Panc1 (cell line): ENCODE measurements around the gene CDH23.

Experiments
- CTCF ChIP-seq: fragments of 450-650 bp; IDR thresholded peaks from 2 replicates; pipeline ENCODE4 v1.5.1; 2017; ENCODE audit warnings: mild to moderate bottlenecking
- REST ChIP-seq, 2 experiments: IDR thresholded peaks; 2 replicates each; pipeline ENCODE4 v1.6.1; 2011 to 2012; ENCODE audit warnings: low read depth in 2 of 2, control low read depth in 1 of 2, low read length in 1 of 2, mild to moderate bottlenecking in 1 of 2, moderate library complexity in 1 of 2; ENCODE audit not compliant: insufficient read depth in 1 of 2

GRCh38 chr10:71486484-71487114 is 89.9 kb downstream of the CDH23 start:
- TF ChIP-seq CTCF (peak; percentile 86), REST (IDR thresholded peaks at IDR 0.05; ENCODE audit: insufficient read depth in 1 of 2, low read depth in 2 of 2, low read length in 1 of 2) (no peak)
